GM13977 (cell line): Measurements from ENCODE around the gene KLHL1.

ENCODE experiments used
- DNase-seq: peaks from one replicate; pipeline ENCODE4 v3.0.0; 2012; ENCODE audit warnings: low spot score
- CTCF ChIP-seq: IDR thresholded peaks from 2 replicates; pipeline ENCODE4 v1.5.1; 2012; ENCODE audit warnings: mild to moderate bottlenecking, control low read depth; ENCODE audit not compliant: insufficient read depth; ENCODE audit errors: extremely low read depth, missing control alignments
- in situ Hi-C: fragments of 300-500 bp; cut with MboI; formaldehyde crosslinking; loops from one replicate; pipeline ENCODE4 v1.12.0; 2022; ENCODE audit warnings: low sequenced_read_pairs, low pct_unique_long_range_greater_than_20kb, mixed read lengths, inconsistent platforms; ENCODE audit not compliant: unreplicated experiment

The KLHL1 gene

DNA sequence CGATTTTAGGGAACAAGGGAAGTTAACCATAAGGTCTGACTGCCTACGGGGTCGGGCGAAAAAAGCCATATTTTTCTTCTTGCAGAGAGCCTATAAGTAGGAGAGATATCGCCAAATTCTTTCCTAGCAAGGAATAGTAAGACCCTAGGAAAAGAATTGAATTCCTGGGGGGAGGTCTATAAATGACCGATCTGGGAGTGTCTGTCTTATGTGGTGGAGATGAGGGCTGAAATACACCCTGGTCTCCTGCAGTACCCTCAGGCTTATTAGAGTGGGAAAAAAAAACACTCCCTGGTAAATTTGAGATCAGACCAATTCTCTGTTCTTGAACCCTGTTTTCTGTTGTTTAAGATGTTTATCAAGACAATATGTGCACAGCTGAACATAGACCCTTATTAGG, 448.1 kb downstream of the KLHL1 start:
- in situ Hi-C loops: no loop called here
- TF ChIP-seq CTCF: no peak
- no peak for DNase-seq

DNA sequence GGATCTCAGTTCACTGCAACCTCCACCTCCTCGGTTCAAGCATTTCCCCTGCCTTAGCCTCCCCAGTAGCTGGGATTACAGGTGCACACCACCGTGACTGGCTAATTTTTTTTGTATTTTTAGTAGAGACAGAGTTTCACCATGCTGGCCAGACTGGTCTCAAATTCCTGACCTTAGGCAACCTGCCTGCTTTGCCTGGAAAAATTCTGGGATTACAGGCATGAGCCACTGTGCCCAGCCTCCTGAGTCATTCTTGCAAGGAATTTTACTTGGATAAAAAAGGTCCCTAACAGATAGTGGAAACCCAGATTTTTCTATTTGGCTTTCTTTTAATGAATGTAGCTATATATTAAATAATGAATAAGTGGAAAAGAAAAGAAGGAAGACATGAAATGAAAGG, 450.6 kb downstream of the KLHL1 start:
- TF ChIP-seq CTCF: no peak
- in situ Hi-C loops: no loop called here
- DNase-seq: no peak

DNA sequence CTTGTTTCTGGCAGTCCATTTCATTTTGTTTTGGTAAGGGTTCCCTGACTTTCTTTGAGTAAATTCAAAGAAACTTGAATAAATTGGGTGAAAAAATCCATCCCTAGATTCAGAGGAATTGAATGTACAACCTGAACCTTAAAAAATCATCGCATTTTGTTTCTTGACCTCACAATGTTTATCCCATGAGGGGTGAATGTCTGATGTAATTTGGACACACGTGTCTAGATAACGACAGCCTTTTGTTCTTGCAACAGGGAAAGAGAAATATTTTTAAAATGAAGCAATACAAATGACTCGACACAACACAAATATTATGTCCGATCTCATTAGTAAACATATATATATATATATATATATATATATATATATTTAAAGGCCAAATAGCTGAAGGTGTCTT, 453.9 kb downstream of the KLHL1 start:
- in situ Hi-C loops: no loop called here
- TF ChIP-seq CTCF: no peak
- DNase-seq: no peak
